HG02642 (cell line): ENCODE measurements around the gene UCP3.

Experiments
- ATAC-seq: cut with Tn5 transposase; IDR thresholded peaks from one replicate; pipeline ENCODE4 v1.9.1; 2021; ENCODE audit warnings: mild to moderate bottlenecking; ENCODE audit not compliant: unreplicated experiment, poor library complexity

UCP3 gene

GRCh38 chr11:74019104-74019738 lies 10.3 kb upstream of the UCP3 start:
- ATAC-seq: no peak

GRCh38 chr11:74018331-74019005 lies 9.6 kb upstream of the UCP3 start:
- ATAC-seq: no peak

DNA sequence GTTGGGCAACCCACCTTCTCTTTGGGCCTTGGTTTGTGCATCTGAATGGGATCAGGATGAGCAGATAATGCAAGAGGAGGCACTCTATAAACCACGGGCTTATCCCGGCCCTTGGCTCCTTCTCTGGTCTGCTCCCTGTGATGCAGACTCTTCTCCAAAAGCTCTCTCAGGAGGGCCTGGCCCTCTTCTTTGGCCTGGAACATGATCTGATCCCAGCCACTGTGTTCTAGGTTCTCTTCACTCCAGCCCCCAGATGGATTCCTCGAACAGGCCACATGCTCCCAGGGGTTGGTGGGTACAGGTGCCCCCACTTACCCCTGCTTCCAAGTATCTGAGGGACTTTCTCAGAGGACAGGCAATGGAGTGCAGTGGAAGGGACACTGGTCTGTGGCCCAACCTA lies 8.7 kb upstream of the UCP3 start:
- ATAC-seq: no peak

- no peak for ATAC-seq
These were observed 7.2 kb upstream of the UCP3 start for GRCh38 chr11:74015919-74016684.

GRCh38 chr11:74014880-74015279 lies 6.0 kb upstream of the UCP3 start:
- no peak for ATAC-seq

GRCh38 chr11:74013141-74013540 lies 4.3 kb upstream of the UCP3 start:
- ATAC-seq: no peak

DNA sequence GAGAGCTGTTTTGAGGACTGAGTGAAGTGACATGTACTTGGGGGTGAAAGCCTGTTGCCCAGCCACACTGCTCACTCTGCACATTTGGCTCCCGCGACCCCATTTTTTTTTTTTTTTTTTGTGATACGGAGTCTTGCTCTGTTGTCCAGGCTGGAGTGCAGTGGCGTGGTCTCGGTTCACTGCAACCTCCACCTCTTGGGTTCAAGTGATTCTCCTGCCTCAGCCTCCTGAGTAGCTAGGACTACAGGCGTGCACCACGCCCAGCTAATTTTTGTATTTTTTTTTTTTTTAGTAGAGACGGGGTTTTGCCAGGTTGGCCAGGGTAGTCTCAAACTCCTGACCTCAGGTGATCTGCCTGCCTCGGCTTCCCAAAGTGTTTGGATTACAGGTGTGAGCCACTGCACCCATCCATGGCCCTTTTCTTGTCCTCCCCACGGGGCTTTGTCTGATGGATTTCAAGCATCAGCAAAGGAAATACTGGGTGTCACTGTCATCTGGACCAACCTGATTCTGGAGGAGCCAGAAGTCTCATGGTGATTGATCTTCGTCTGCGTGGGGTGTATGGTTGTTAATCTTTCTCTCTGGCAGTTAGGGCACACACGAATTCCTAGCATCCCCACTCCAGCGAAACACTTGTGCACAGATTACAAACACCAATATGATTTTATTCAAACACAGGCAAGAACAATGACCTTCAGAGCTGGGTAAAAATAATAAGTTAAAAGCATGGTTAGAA lies 3.4 kb upstream of the UCP3 start:
- no peak for ATAC-seq

GRCh38 chr11:74011360-74012073 lies 2.6 kb upstream of the UCP3 start:
- peak; percentile 63 for ATAC-seq

GRCh38 chr11:74010306-74011300 lies 1.7 kb upstream of the UCP3 start:
- ATAC-seq: no peak

GRCh38 chr11:74009675-74010305 lies 905 bp upstream of the UCP3 start:
- no peak for ATAC-seq

- ATAC-seq: no peak
These were observed 304 bp upstream of the UCP3 start for GRCh38 chr11:74009230-74009547.

GRCh38 chr11:74007691-74008372 lies 1.1 kb downstream of the UCP3 start:
- no peak for ATAC-seq

DNA sequence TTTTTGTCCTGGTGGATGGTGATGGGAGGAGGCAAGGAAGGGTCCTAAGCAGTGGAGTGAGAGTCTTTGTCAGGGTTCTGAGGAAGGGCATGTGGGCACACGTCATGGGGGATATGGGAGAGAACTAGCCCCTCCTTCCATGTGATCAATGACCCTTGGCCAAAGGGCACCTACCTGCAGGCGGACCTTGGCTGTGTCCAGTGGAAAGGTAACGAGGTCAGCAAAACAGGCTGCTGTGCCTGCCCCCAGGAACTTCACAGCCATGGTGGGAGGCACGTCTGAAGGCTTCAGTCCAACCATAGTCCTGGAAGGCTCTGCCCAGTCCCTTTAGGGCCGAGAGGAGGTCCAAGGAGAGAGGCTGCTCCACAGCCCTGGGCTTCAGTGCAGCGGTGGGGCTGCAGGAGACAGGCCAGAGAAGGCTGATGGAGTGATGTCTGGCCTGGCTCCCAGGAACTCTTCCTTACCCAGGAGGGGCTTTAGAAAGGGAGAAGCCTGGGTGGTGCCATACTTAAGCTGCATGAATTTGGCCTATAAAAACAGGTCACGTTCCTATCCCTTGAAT lies 2.1 kb downstream of the UCP3 start:
- ATAC-seq: no peak

GRCh38 chr11:74005721-74006517 lies 3.0 kb downstream of the UCP3 start:
- no peak for ATAC-seq

DNA sequence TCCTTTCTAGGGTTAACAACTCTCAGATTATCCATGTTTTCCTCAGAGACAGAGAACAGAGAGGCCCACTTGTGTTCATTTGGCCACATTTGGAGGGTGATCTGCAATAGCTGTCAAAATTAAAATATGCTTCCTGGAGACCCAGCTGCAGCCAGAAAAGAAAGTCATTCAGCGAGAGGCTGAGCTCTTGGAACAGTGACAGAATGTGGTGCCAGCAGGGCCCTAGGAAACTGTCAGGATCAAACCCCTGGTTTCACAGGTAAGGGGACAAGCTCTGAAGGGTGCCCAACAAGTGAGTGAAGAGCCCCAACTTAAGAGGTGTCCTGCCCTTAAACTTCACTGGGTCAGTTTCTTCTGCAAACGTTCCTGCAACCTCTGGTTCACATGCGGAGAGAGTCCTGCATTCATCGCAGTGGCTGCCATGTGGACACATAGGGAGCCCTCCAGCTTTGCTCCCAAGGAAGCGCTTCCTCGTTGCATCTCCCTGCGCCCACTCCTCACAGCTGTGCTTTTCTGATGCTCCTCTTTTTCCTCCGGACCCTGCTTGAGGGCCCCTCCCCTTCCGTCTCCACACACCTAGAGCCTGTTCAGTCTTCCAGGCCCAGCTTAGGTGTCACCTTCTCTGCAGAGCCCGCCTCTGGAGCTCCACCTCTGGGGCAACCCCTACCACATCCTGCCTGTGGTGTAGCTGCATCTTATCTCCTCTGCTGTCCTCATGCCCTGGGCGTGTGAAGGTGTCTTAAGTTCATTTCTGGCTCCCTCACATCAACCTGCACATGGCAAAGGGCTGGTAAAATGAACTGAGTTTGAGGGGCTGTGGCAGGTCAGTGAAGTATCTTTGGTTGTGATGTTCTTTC lies 3.9 kb downstream of the UCP3 start:
- no peak for ATAC-seq

- ATAC-seq: no peak
These were observed 4.7 kb downstream of the UCP3 start for GRCh38 chr11:74004046-74004695.
